ENCODE results near the gene CTSS.

Gene CTSS

GRCh38 chr1:150748878-150749719 is 16.5 kb downstream of the CTSS start:
- Histone ChIP-seq H3K4me2 (ENCODE audit: low read length) (no peak overlapping the region), H3K79me1 (ENCODE audit: low read length) (no peaks in the 10 kb centered on the region), H3K18ac (ENCODE audit: low read length) (no peak overlapping the region), H3K79me2 (ENCODE audit: control insufficient read depth, insufficient read depth, low read length) (no peaks in the 10 kb centered on the region), H3K27ac (ENCODE audit: low read depth, low read length) (no peak overlapping the region), H2AK5ac (ENCODE audit: low read length) (no peak overlapping the region), H3K4me1 (ENCODE audit: control insufficient read depth, low read depth, low read length) (no peaks in the 10 kb centered on the region), H3K27me3 (ENCODE audit: insufficient read depth, low read length, poor library complexity) (no peaks in the 10 kb centered on the region), H2BK15ac (replicated peaks; ENCODE audit: low read depth) (no peak overlapping the region), H3K56ac (ENCODE audit: low read length) (no peak overlapping the region), H3K4me3 (ENCODE audit: low read length) (no peak overlapping the region), H3K23ac (ENCODE audit: low read length) (no peak overlapping the region), H4K5ac (ENCODE audit: low read length) (no peak overlapping the region), H4K8ac (ENCODE audit: low read depth, low read length) (no peak overlapping the region), H3K4ac (ENCODE audit: low read depth, low read length) (no peak overlapping the region), H2BK5ac (ENCODE audit: low read length) (no peak overlapping the region), H3K9ac (ENCODE audit: low read length) (no peak overlapping the region), H2BK120ac (ENCODE audit: low read depth, low read length) (no peak overlapping the region), H3K36me3 (ENCODE audit: control insufficient read depth, insufficient read depth, low read length) (no peaks in the 10 kb centered on the region)
- DNase-seq, result no peak
- no CpG with 5 or more reads among the region's 12 CpGs for WGBS (ENCODE audit: extremely low coverage, insufficient coverage, low lambda C conversion rate)

GRCh38 chr1:150730130-150730721 is 35.4 kb downstream of the CTSS start:
- no peak overlapping the region for H4K5ac ChIP-seq (ENCODE audit: low read length)
- H4K8ac ChIP-seq (ENCODE audit: low read depth, low read length), result peak overlapping the region; percentile 56
- H3K27ac ChIP-seq (ENCODE audit: low read depth, low read length), result no peak overlapping the region
- H3K4me1 ChIP-seq (ENCODE audit: control insufficient read depth, low read depth, low read length), result no peaks in the 10 kb centered on the region
- no peak overlapping the region for H3K4ac ChIP-seq (ENCODE audit: low read depth, low read length)
- no peaks in the 10 kb centered on the region for H3K79me1 ChIP-seq (ENCODE audit: low read length)
- no peaks in the 10 kb centered on the region for H3K79me2 ChIP-seq (ENCODE audit: control insufficient read depth, insufficient read depth, low read length)
- no peak overlapping the region for H2BK5ac ChIP-seq (ENCODE audit: low read length)
- no peaks in the 10 kb centered on the region for H3K27me3 ChIP-seq (ENCODE audit: insufficient read depth, low read length, poor library complexity)
- no peak overlapping the region for H3K4me3 ChIP-seq (ENCODE audit: low read length)
- no peak overlapping the region for H3K23ac ChIP-seq (ENCODE audit: low read length)
- no peak overlapping the region for H2BK15ac ChIP-seq (replicated peaks; ENCODE audit: low read depth)
- H3K18ac ChIP-seq (ENCODE audit: low read length), result no peak overlapping the region
- no peak overlapping the region for H3K56ac ChIP-seq (ENCODE audit: low read length)
- no CpG with 5 or more reads among the region's 3 CpGs for WGBS (ENCODE audit: extremely low coverage, insufficient coverage, low lambda C conversion rate)
- H2AK5ac ChIP-seq (ENCODE audit: low read length), result no peak overlapping the region
- H3K36me3 ChIP-seq (ENCODE audit: control insufficient read depth, insufficient read depth, low read length), result no peaks in the 10 kb centered on the region
- DNase-seq, result no peak
- H3K9ac ChIP-seq (ENCODE audit: low read length), result no peak overlapping the region
- no peak overlapping the region for H3K4me2 ChIP-seq (ENCODE audit: low read length)
- H2BK120ac ChIP-seq (ENCODE audit: low read depth, low read length), result no peak overlapping the region

GRCh38 chr1:150724336-150724735 is 41.2 kb downstream of the CTSS start:
- H2BK15ac ChIP-seq (replicated peaks; ENCODE audit: low read depth), result no peak overlapping the region
- no peaks in the 10 kb centered on the region for H3K79me2 ChIP-seq (ENCODE audit: control insufficient read depth, insufficient read depth, low read length)
- no peak overlapping the region for H4K5ac ChIP-seq (ENCODE audit: low read length)
- H3K4ac ChIP-seq (ENCODE audit: low read depth, low read length), result no peak overlapping the region
- H3K36me3 ChIP-seq (ENCODE audit: control insufficient read depth, insufficient read depth, low read length), result no peaks in the 10 kb centered on the region
- H2BK120ac ChIP-seq (ENCODE audit: low read depth, low read length), result no peak overlapping the region
- DNase-seq, result no peak
- no peak overlapping the region for H3K23ac ChIP-seq (ENCODE audit: low read length)
- H3K4me3 ChIP-seq (ENCODE audit: low read length), result no peak overlapping the region
- WGBS (ENCODE audit: extremely low coverage, insufficient coverage, low lambda C conversion rate), result no CpG with 5 or more reads among the region's 2 CpGs
- no peaks in the 10 kb centered on the region for H3K4me1 ChIP-seq (ENCODE audit: control insufficient read depth, low read depth, low read length)
- no peak overlapping the region for H3K9ac ChIP-seq (ENCODE audit: low read length)
- H3K18ac ChIP-seq (ENCODE audit: low read length), result no peak overlapping the region
- no peaks in the 10 kb centered on the region for H3K27me3 ChIP-seq (ENCODE audit: insufficient read depth, low read length, poor library complexity)
- H4K8ac ChIP-seq (ENCODE audit: low read depth, low read length), result no peak overlapping the region
- H3K27ac ChIP-seq (ENCODE audit: low read depth, low read length), result no peak overlapping the region
- no peak overlapping the region for H3K56ac ChIP-seq (ENCODE audit: low read length)
- no peak overlapping the region for H3K4me2 ChIP-seq (ENCODE audit: low read length)
- H2AK5ac ChIP-seq (ENCODE audit: low read length), result no peak overlapping the region
- H2BK5ac ChIP-seq (ENCODE audit: low read length), result no peak overlapping the region
- no peaks in the 10 kb centered on the region for H3K79me1 ChIP-seq (ENCODE audit: low read length)

- WGBS (ENCODE audit: extremely low coverage, insufficient coverage, low lambda C conversion rate), result no CpG with 5 or more reads among the region's 24 CpGs
- Histone ChIP-seq H3K4me1 (ENCODE audit: control insufficient read depth, low read depth, low read length) (no peaks in the 10 kb centered on the region), H4K8ac (ENCODE audit: low read depth, low read length) (no peak within 1 kb of the TSS), H3K4ac (ENCODE audit: low read depth, low read length) (no peak within 1 kb of the TSS), H3K79me2 (ENCODE audit: control insufficient read depth, insufficient read depth, low read length) (no peaks in the 10 kb centered on the region), H2BK5ac (ENCODE audit: low read length) (no peak within 1 kb of the TSS), H3K18ac (ENCODE audit: low read length) (no peak within 1 kb of the TSS), H3K4me3 (ENCODE audit: low read length) (no peak within 1 kb of the TSS), H2AK5ac (ENCODE audit: low read length) (no peak within 1 kb of the TSS), H3K27me3 (ENCODE audit: insufficient read depth, low read length, poor library complexity) (no peaks in the 10 kb centered on the region), H3K56ac (ENCODE audit: low read length) (no peak within 1 kb of the TSS), H3K36me3 (ENCODE audit: control insufficient read depth, insufficient read depth, low read length) (no peaks in the 10 kb centered on the region), H3K27ac (ENCODE audit: low read depth, low read length) (no peak within 1 kb of the TSS), H3K23ac (ENCODE audit: low read length) (no peak within 1 kb of the TSS), H2BK120ac (ENCODE audit: low read depth, low read length) (no peak within 1 kb of the TSS), H4K5ac (ENCODE audit: low read length) (no peak within 1 kb of the TSS), H3K4me2 (ENCODE audit: low read length) (no peak within 1 kb of the TSS), H2BK15ac (replicated peaks; ENCODE audit: low read depth) (no peak within 1 kb of the TSS), H3K9ac (ENCODE audit: low read length) (no peak within 1 kb of the TSS), H3K79me1 (ENCODE audit: low read length) (no peaks in the 10 kb centered on the region)
- no peak for DNase-seq
Observed at GRCh38 chr1:150720703-150721102, 44.9 kb downstream of the CTSS start, which contains the start of gene HORMAD1. TSS of gene HORMAD1 (minus strand) at chr1:150720895. CDS start at chr1:150719505, 1,390 bp downstream.

- Histone ChIP-seq H2BK5ac (ENCODE audit: low read length) (no peak overlapping the region), H2BK15ac (replicated peaks; ENCODE audit: low read depth) (no peak overlapping the region), H3K79me2 (ENCODE audit: control insufficient read depth, insufficient read depth, low read length) (no peaks in the 10 kb centered on the region), H3K4me3 (ENCODE audit: low read length) (no peak overlapping the region), H2AK5ac (ENCODE audit: low read length) (no peak overlapping the region), H3K36me3 (ENCODE audit: control insufficient read depth, insufficient read depth, low read length) (no peaks in the 10 kb centered on the region), H4K5ac (ENCODE audit: low read length) (no peak overlapping the region), H3K56ac (ENCODE audit: low read length) (no peak overlapping the region), H3K18ac (ENCODE audit: low read length) (no peak overlapping the region), H3K23ac (ENCODE audit: low read length) (no peak overlapping the region), H3K27ac (ENCODE audit: low read depth, low read length) (no peak overlapping the region), H3K27me3 (ENCODE audit: insufficient read depth, low read length, poor library complexity) (no peaks in the 10 kb centered on the region), H4K8ac (ENCODE audit: low read depth, low read length) (no peak overlapping the region), H3K4me1 (ENCODE audit: control insufficient read depth, low read depth, low read length) (no peaks in the 10 kb centered on the region), H3K4me2 (ENCODE audit: low read length) (no peak overlapping the region), H3K4ac (ENCODE audit: low read depth, low read length) (no peak overlapping the region), H3K79me1 (ENCODE audit: low read length) (no peaks in the 10 kb centered on the region), H2BK120ac (ENCODE audit: low read depth, low read length) (no peak overlapping the region), H3K9ac (ENCODE audit: low read length) (no peak overlapping the region)
- no peak for DNase-seq
- WGBS (ENCODE audit: extremely low coverage, insufficient coverage, low lambda C conversion rate), result no CpG with 5 or more reads among the region's 21 CpGs
Observed at GRCh38 chr1:150720098-150720497, 45.5 kb downstream of the CTSS start.

Measured in mesendoderm (in vitro differentiated cells).